NCI-H524 treated with DMSO at 0.1 percent for 48 hours (cell line): ENCODE measurements around the gene UBE2C.

Experiments used
- DNase-seq: peaks from one replicate; lab custom pipeline; 2025; lab: John Stamatoyannopoulos, UW

The UBE2C gene

DNA sequence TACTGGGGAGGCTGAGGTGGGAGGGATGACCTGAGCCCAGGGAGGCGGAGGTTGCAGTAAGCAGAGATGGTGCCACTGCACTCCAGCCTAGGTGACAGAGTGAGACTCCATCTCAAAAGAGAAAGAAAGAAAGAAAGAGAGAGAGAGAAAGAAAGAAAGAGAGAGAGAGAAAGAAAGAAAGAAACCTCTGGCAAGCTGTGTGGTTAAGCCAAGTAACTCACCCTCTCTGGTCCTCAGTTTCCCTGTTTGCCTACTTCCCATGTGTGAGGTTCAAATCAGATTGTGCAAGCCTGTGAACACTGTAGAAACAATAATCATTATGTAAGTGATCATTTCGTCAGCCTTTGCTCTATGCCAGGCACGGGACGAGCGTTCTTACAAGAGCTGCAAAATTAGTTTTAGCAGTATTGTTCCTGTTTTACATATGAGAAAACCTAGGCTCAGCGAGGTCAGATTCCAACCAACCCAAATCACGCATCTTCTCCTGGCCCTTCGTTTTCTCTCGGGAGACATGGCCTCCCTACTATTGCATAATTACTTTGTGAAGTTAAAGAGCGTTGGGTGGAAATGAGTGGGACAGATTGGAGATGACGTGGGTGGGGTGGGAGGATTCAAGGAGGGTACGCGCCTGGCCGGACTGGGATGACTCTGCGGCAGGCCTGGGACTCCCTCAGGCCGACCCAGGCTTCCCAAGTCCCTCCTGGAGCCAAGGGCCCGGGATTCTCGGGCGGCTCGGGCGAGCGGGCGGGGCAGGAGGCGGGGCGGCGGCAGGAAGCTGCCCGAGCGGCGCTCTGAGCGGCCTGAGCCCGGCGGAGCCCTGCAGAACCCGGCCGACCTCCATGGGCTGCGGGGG lies 20.8 kb downstream of the UBE2C start, which contains the start of gene SNX21:
Gene SNX21, plus strand, starts transcription at position 770 of the 853 bp plus-strand sequence. CDS start 121 bp downstream, outside the sequence.
- DNase-seq = no peak

- no peak for DNase-seq
Measured at GRCh38 chr20:45833883-45834796, 21.7 kb downstream of the UBE2C start.

DNA sequence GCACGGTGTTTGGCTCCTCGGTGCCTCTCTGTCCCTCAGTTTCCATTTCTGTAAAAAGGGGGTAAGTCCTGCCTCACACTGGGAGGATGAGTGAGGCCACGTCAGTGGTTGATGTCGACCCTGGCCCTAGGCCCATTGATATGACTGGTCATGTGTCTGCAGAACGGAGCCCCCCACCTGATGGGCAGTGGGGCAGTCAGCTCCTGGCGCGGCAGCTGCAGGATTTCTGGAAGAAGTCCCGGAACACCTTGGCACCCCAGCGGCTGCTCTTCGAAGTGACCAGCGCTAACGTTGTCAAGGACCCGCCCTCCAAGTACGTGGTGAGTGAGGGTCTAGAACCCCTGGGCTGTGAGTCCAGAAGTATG lies 22.3 kb downstream of the UBE2C start:
- DNase-seq = no peak

DNA sequence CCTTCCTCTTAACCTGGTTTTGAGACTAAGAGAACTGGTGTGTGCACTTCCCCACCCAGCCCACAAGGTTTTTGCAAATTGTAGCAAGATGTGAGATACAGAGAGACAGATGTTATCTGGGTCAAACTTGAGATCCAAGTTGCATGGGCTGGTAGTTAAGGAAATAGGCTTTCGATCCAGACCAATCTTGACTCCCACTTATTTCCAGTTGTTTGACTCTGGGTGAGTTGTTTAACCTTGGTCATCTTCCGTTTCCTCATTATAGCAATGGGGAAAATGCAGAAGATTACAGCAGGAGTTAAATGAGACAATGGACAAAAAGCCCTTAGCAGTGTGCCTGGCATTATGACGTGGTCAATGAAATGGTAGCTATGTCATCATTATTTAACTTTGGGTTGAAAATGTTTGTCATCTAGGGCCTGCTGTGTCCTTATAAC lies 22.9 kb downstream of the UBE2C start:
- no peak for DNase-seq

- DNase-seq = no peak
Measured at GRCh38 chr20:45835825-45836224, 23.4 kb downstream of the UBE2C start.

GRCh38 chr20:45836841-45837240 lies 24.4 kb downstream of the UBE2C start:
- DNase-seq = peak; percentile 73

- no peak for DNase-seq
Measured at GRCh38 chr20:45840700-45841198, 28.3 kb downstream of the UBE2C start.

- no peak for DNase-seq
Measured at GRCh38 chr20:45841407-45842129, 29.1 kb downstream of the UBE2C start.

DNA sequence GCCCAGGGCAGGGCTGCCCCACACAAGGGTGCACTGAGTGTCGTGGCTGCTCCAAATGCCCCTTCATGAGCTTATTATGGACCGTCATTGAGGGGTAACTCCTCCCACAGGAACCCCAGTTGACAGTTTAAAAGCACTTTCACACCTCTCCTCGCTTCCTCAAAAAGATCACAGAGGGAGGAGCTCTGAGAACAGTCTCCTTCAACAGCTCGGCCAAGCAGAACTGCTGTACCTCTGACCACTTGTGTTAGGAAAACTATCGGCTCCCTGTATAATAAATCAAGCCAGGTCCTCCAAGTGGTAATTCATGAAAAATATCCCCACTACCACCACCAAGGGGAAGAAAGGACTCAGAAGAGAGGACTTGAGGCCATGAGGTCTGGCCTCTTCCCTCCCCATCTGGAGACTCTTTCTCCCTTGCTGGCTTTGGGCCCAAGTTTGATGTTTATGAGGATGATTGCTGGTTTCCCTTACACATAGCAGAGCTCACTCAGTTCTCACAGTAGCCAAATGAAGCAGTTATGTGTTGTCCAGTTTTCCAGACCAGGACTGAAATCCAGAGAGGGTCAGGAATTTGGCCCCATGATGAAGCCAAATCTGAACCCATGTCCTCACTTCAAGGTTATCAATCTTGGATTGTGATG lies 29.8 kb downstream of the UBE2C start:
- no peak for DNase-seq

DNA sequence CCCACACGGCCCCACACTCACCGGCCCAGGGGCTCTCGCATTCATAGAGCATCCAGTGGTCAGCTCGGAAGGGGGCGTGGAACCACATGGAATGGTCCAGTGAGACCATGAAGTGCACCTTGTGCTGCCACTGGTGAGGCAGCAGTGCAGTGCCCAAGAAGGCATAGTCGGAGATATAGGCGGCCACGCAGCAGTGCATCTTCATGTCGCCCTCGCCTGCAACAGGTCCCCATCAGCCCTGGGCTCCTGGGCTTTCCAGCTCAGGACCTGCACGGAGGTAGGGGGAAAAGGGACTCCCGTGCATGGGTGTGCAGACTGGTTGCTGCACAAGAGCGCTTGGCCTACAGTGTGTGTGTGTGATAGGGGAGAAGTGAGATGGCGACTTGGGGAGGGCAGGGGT lies 31.1 kb downstream of the UBE2C start:
- no peak for DNase-seq

DNA sequence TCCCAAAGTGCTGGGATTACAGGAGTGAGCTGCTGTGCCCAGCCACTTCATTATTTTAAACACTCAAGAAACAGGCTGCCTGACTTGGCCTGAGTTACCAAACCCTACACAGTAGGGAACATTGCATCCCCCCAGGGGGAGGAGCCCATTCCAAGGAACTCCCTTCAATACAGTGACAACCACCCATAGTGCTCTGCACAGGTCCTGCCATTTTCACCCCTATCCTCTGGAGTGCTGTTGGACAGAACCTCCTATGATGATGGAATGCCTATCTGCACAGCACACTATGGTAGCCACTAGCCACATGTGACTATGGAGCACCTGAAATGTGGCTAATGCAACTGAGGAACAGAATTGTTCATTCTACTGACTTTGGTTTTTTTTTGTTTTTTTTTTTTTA lies 33.0 kb downstream of the UBE2C start:
- no peak for DNase-seq

DNA sequence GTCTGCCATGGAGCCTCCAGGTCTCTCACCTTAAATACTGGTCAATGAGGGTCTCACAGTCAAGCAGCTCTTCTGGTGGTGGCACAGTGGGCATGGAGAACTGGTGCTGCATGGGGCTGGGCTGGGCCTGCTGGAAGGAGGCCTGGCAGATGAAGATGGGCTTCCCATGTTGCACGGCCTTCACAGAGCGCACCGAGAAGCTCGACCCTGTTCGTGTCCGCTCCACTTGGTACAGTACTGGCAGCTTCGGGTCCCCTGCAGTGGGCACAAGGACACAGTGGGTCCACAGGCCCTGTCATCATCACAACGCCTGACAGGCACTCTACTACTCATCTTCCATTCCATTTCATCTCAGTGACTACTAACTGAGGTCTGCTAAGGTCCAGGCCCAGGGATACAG lies 36.0 kb downstream of the UBE2C start:
- no peak for DNase-seq

DNA sequence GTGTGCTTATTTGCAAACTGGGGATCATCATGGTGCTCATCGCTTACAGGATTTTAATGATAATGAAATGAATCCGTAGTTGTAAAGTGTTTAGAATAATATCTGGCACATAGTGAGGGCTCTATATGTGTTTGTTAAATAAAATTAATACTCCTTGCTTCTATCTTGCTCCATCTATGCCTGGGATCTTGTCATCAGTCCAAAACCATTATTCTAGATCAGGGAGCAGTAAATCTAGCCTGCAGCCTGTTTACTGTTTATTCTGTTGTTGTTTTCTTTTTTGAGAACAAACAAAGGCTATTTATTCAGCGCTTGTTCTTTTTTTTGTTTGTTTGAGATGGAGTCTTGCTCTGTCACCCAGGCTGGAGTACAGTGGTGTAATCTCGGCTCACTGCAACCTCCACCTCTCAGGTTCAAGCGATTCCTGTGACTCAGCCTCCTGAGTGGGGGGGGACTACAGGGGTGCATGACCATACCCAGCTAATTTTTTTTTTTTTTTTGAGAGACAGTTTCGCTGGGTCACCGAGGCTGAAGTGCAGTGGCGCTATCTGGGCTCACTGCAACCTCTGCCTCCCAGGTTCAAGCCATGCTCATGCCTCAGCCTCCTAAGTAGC lies 36.6 kb downstream of the UBE2C start:
- no peak for DNase-seq

DNA sequence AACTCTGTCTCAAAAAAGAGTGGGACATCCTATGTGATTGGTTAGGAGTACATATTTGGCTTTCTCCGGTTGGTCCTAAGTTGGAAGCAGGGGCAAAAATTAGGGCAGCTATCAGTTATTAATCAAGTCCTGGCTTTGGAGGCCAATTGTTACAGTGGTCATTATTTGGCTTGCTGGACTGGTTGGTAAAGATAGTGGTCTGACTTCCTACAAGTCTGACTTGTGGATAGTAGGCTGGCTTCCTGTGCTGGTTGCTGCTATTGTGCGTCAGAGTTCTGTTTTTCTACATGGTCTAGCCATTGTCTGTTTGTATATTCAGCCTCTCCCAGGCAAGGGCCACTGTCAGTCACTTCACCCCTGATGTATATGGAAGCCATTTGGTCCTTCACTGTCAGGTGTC lies 37.8 kb downstream of the UBE2C start:
- no peak for DNase-seq

DNA sequence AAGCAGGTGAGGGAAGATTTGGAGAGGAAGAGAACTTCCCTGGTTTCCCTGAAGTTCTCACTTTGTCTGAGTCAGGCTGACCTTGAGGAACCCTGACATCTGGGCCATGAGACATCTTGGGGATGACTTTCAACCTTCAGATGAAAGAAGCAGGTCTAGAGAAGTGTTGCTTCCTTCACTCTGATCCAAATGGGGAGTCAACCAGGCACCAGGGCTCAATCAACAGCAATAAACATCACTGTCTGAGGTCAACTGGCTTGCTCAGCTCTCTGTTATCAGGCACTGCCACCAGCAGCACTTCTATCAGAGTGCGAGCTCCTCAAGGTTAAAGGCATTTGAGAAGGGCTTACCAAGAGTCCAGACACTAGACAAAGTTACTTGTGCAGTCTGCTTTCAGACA lies 38.5 kb downstream of the UBE2C start:
- DNase-seq = no peak

DNA sequence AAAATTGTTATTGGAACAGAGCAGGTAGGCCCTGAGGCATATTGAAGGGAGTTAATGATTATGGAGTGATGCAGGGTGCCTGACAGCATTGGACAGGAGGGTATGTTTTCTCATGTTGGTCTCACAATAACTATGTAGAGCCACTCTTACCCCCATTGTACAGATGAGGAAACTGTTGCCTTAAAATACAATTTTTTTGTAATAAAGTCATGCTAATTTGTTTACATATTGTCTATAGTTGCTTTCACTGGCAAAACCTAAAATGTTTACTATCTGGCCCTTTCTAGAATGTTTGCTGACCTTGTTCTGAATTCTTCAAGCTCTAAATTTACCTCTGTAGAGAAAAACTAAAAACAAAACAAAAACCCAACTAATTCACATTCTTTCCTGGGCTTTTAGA lies 39.1 kb downstream of the UBE2C start:
- DNase-seq = no peak

GRCh38 chr20:45852326-45852725 lies 39.9 kb downstream of the UBE2C start:
- DNase-seq = no peak

DNA sequence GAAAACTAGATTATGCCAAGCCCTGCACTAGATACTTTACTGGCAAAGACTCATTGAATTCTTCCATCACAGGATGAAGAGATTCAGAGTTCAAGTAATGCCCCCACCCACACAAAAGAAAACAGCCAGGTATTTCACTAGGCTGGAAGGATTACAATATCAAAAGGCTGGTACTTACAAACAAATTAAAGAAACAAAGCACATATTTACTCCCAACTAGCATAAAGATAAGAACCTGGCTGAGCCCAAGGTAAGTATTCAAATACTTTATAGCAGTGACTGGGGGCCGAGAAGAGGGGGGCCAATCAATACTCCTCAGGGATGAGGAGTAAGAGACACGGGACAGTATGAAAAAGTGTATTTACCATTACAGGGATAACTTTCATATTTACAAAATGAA lies 41.0 kb downstream of the UBE2C start:
- DNase-seq = no peak

GRCh38 chr20:45857114-45857881 lies 44.9 kb downstream of the UBE2C start, which contains the start of the genes ACOT8 and ZSWIM3:
Gene ACOT8 (minus strand): TSS chr20:45857392. CDS start chr20:45857315, 77 bp downstream.
Gene ZSWIM3 (plus strand): TSS chr20:45857614. CDS start chr20:45857826, 212 bp downstream.
- peak; percentile 96 for DNase-seq

GRCh38 chr20:45857882-45858216 lies 45.4 kb downstream of the UBE2C start:
- no peak for DNase-seq
